ENCODE data around the gene MDK. TPM values are rescaled to one million over a fixed set of nuclear protein-coding genes. Genes with fewer than 3 reads are reported as not detected.

MDK gene
- total RNA-seq, 2 donors from 2014 or later: 644 to 1,502 TPM

- no peak overlapping the region for H3K27ac ChIP-seq (ENCODE audit: low read depth, low read length)
Measured at GRCh38 chr11:46357483-46357936, 24.0 kb upstream of the MDK start.

DNA sequence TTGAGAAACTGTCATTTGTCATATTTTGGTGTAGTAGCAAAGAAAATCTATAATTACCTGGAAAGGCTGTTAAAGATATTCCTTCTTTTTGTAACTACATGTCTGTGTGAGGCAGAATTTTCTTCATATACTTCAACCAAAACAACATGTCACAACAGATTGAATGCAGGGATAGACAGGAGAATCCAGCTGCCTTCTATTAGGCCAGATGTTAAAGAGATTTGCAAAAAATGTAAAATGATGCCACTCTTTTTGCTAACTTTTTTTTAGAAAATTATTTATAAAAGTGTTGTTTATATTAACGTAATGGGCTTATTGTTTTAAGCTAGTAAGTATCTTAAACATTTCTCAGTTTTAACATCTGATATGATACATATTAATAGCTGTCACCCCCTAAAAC, 21.5 kb upstream of the MDK start:
- no CpG with 5 or more reads among the region's 1 CpG for WGBS, 2 experiments (ENCODE audit: insufficient coverage in 1 of 2, insufficient read length in 1 of 2)
- H3K27me3 Mint-ChIP-seq (ENCODE audit: insufficient read depth): no peaks in the 10 kb centered on the region

More at GRCh38 chr11:46357483-46357936, 24.0 kb upstream of the MDK start:
- no peak overlapping the region for H3K9ac ChIP-seq (ENCODE audit: extremely low read depth, low read length, poor library complexity, severe bottlenecking)
- H3K4me3 Mint-ChIP-seq: no peak overlapping the region
- H3K36me3 Mint-ChIP-seq (ENCODE audit: low read depth): peaks cover 4% of the 10 kb centered on the region
- H3K4me1 ChIP-seq (ENCODE audit: control insufficient read depth, insufficient read depth, low read length): peaks cover 6% of the 10 kb centered on the region
- no peak for TF ChIP-seq CTCF (conservative IDR thresholded peaks at IDR 0.05)
- H3K36me3 ChIP-seq (ENCODE audit: control insufficient read depth, insufficient read depth, low read length): no peaks in the 10 kb centered on the region
- H3K4me1 Mint-ChIP-seq: peaks cover 25% of the 10 kb centered on the region
- 90 to 91% methylated on average over 9 to 11 of the region's 11 CpGs for WGBS, 2 experiments (ENCODE audit: insufficient coverage in 1 of 2, insufficient read length in 1 of 2)
- no peak for DNase-seq
- H3K27me3 ChIP-seq (ENCODE audit: control insufficient read depth, insufficient read depth, low read length, poor library complexity, severe bottlenecking): no peaks in the 10 kb centered on the region
- H3K9me3 Mint-ChIP-seq: no peaks in the 10 kb centered on the region
- H3K9me3 ChIP-seq (ENCODE audit: control insufficient read depth, low read length): no peaks in the 10 kb centered on the region
- H3K4me3 ChIP-seq (ENCODE audit: low read length): no peak overlapping the region
- no peak overlapping the region for H3K27ac Mint-ChIP-seq
- no peaks in the 10 kb centered on the region for H3K27me3 Mint-ChIP-seq (ENCODE audit: insufficient read depth)

GRCh38 chr11:46360878-46361277, 20.6 kb upstream of the MDK start:
- TF ChIP-seq CTCF (conservative IDR thresholded peaks at IDR 0.05): no peak
- no peak overlapping the region for H3K27ac ChIP-seq (ENCODE audit: low read depth, low read length)
- Mint-ChIP-seq H3K36me3 (ENCODE audit: low read depth) (no peaks in the 10 kb centered on the region), H3K27me3 (ENCODE audit: insufficient read depth) (no peaks in the 10 kb centered on the region), H3K9me3 (no peaks in the 10 kb centered on the region), H3K4me1 (peaks cover 29% of the 10 kb centered on the region), H3K4me3 (no peak overlapping the region), H3K27ac (no peak overlapping the region)
- H3K27me3 ChIP-seq (ENCODE audit: control insufficient read depth, insufficient read depth, low read length, poor library complexity, severe bottlenecking): no peaks in the 10 kb centered on the region
- no peak overlapping the region for H3K9ac ChIP-seq (ENCODE audit: extremely low read depth, low read length, poor library complexity, severe bottlenecking)
- DNase-seq: no peak
- H3K4me3 ChIP-seq (ENCODE audit: low read length): no peak overlapping the region
- WGBS, 2 experiments (ENCODE audit: insufficient coverage in 1 of 2, insufficient read length in 1 of 2): 93 to 94% methylated on average over 5 to 7 of the region's 7 CpGs
- H3K4me1 ChIP-seq (ENCODE audit: control insufficient read depth, insufficient read depth, low read length): peaks cover 6% of the 10 kb centered on the region
- H3K9me3 ChIP-seq (ENCODE audit: control insufficient read depth, low read length): no peaks in the 10 kb centered on the region
- no peaks in the 10 kb centered on the region for H3K36me3 ChIP-seq (ENCODE audit: control insufficient read depth, insufficient read depth, low read length)

More for the DNA sequence above, 21.5 kb upstream of the MDK start:
- peaks cover 6% of the 10 kb centered on the region for H3K4me1 ChIP-seq (ENCODE audit: control insufficient read depth, insufficient read depth, low read length)
- no peak overlapping the region for H3K27ac ChIP-seq (ENCODE audit: low read depth, low read length)
- H3K9me3 Mint-ChIP-seq: no peaks in the 10 kb centered on the region
- H3K9ac ChIP-seq (ENCODE audit: extremely low read depth, low read length, poor library complexity, severe bottlenecking): no peak overlapping the region
- H3K36me3 Mint-ChIP-seq (ENCODE audit: low read depth): no peaks in the 10 kb centered on the region
- H3K4me3 Mint-ChIP-seq: no peak overlapping the region
- DNase-seq: no peak
- peaks cover 26% of the 10 kb centered on the region for H3K4me1 Mint-ChIP-seq
- TF ChIP-seq CTCF (conservative IDR thresholded peaks at IDR 0.05): no peak
- H3K27ac Mint-ChIP-seq: no peak overlapping the region
- H3K27me3 ChIP-seq (ENCODE audit: control insufficient read depth, insufficient read depth, low read length, poor library complexity, severe bottlenecking): no peaks in the 10 kb centered on the region
- no peak overlapping the region for H3K4me3 ChIP-seq (ENCODE audit: low read length)
- no peaks in the 10 kb centered on the region for H3K9me3 ChIP-seq (ENCODE audit: control insufficient read depth, low read length)
- H3K36me3 ChIP-seq (ENCODE audit: control insufficient read depth, insufficient read depth, low read length): no peaks in the 10 kb centered on the region

All from endodermal cell (in vitro differentiated cells).